GM12878 (cell line): Measurements from ENCODE around the gene UGT3A2. TPM values are rescaled to one million over a fixed set of nuclear protein-coding genes. Genes with fewer than 3 reads are reported as not detected.

ENCODE experiments used
- ATAC-seq: fragments of 200-7000 bp; cut with Tn5 transposase; 3 replicates; pipeline ENCODE4 v1.9.1; 2020; ENCODE audit warnings: mild to moderate bottlenecking, moderate library complexity
- BruUV-seq: library from RNA; stranded (reverse); fragments of 400-500 nt; replicated peaks from 2 replicates; lab custom pipeline; 2021; lab: Mats Ljungman, UMichigan
- CTCF ChIA-PET: fragments of 300-600 bp; sonication (Branson Sonifier 250); formaldehyde crosslinking; extraction: SDS; loops from one replicate; lab custom pipeline; 2021; ENCODE audit warnings: inconsistent platforms; lab: Yijun Ruan, JAX
- POLR2A ChIA-PET: fragments of 350-600 bp; formaldehyde crosslinking; extraction: SDS; loops from one replicate; lab custom pipeline; 2021; ENCODE audit warnings: inconsistent platforms; lab: Charles Lee
- RAD21 ChIA-PET: fragments of 300-600 bp; sonication (Branson Sonifier 250); formaldehyde crosslinking; loops from one replicate; lab custom pipeline; 2023; ENCODE audit warnings: antibody characterized with exemption; ENCODE audit not compliant: unreplicated experiment; lab: Charles Lee
- SMC1A ChIA-PET: fragments of 300-600 bp; sonication (Branson Sonifier 250); formaldehyde crosslinking; loops from one replicate; lab custom pipeline; 2023; ENCODE audit not compliant: unreplicated experiment, uncharacterized antibody; lab: Charles Lee
- DNase-seq: peaks from one replicate; pipeline ENCODE4 v3.0.0-alpha.2; 2011; ENCODE audit warnings: low read depth, low spot score
- FAIRE-seq: peaks from 3 replicates; lab custom pipeline; 2011; peaks lifted over from hg19 to GRCh38; lab: Jason Lieb, UNC
- H2AFZ ChIP-seq: 2 replicates; pipeline ENCODE4 v1.6.0; 2011; ENCODE audit warnings: low read depth, low read length, control low read depth; ENCODE audit not compliant: control insufficient read depth
- H3K27ac ChIP-seq: 2 replicates; pipeline ENCODE4 v1.5.1; 2011; ENCODE audit warnings: control low read depth; ENCODE audit not compliant: control insufficient read depth, insufficient read depth
- H3K27me3 ChIP-seq, 2 experiments: replicated peaks in 1 of 2; 2 replicates each; pipeline versions ENCODE4 v1.6.0 to v1.6.1; 2011; ENCODE audit warnings: low read length in 1 of 2; ENCODE audit not compliant: control insufficient read depth in 2 of 2, insufficient read depth in 2 of 2
- H3K36me3 ChIP-seq, 2 experiments: 2 replicates each; pipeline ENCODE4 v1.5.1; 2011; ENCODE audit warnings: low read length in 1 of 2; ENCODE audit not compliant: control insufficient read depth in 2 of 2, insufficient read depth in 2 of 2
- H3K4me1 ChIP-seq: 2 replicates; pipeline ENCODE4 v1.6.1; 2011; ENCODE audit warnings: mild to moderate bottlenecking, low read length, moderate library complexity, mixed read lengths; ENCODE audit not compliant: control insufficient read depth, insufficient read depth
- H3K4me2 ChIP-seq: 2 replicates; pipeline ENCODE4 v1.6.0; 2011; ENCODE audit warnings: control low read depth; ENCODE audit not compliant: control insufficient read depth, insufficient read depth
- H3K4me3 ChIP-seq: fragments of 200-600 bp; sonication (generic); 2 replicates; pipeline ENCODE4 v1.5.1; 2016
- H3K79me2 ChIP-seq: 2 replicates; pipeline ENCODE4 v1.6.0; 2011; ENCODE audit warnings: low read length; ENCODE audit not compliant: control insufficient read depth, insufficient read depth
- H3K9ac ChIP-seq: 2 replicates; pipeline ENCODE4 v1.8.0; 2011; ENCODE audit warnings: low read length, control low read depth, mixed read lengths; ENCODE audit not compliant: control insufficient read depth, insufficient read depth
- H3K9me3 ChIP-seq: replicated peaks from 3 replicates; pipeline ENCODE4 v1.5.1; 2011; ENCODE audit warnings: mild to moderate bottlenecking, low read length; ENCODE audit not compliant: control insufficient read depth, insufficient read depth
- H4K20me1 ChIP-seq: 2 replicates; pipeline ENCODE4 v1.6.0; 2011; ENCODE audit not compliant: control insufficient read depth, insufficient read depth
- CEBPZ ChIP-seq: fragments of 150-350 bp; IDR thresholded peaks from 2 replicates; pipeline ENCODE4 v1.6.1; 2016; ENCODE audit warnings: low read depth, low read length
- ESRRA ChIP-seq: IDR thresholded peaks from 2 replicates; pipeline ENCODE4 v1.6.1; 2012; ENCODE audit warnings: mild to moderate bottlenecking, low read length, improper control_type of control experiment
- POLR2A ChIP-seq: IDR thresholded peaks from 2 replicates; pipeline ENCODE4 v1.6.1; 2011; ENCODE audit warnings: low read depth, mild to moderate bottlenecking, low read length
- POLR2AphosphoS5 ChIP-seq: IDR thresholded peaks from 2 replicates; pipeline ENCODE4 v1.6.1; 2011; ENCODE audit warnings: mild to moderate bottlenecking, low read length, inconsistent platforms
- RAD21 ChIP-seq: IDR thresholded peaks from 2 replicates; pipeline ENCODE4 v1.6.1; 2011; ENCODE audit warnings: mild to moderate bottlenecking, low read depth, low read length, moderate library complexity; ENCODE audit not compliant: insufficient read depth
- RB1 ChIP-seq: fragments of 450-650 bp; formaldehyde crosslinking; IDR thresholded peaks from 2 replicates; pipeline ENCODE4 v1.6.1; 2017; ENCODE audit warnings: mild to moderate bottlenecking, borderline replicate concordance
- REST ChIP-seq: IDR thresholded peaks from 2 replicates; pipeline ENCODE4 v1.6.1; 2012; ENCODE audit warnings: mild to moderate bottlenecking, low read depth, low read length
- SMC3 ChIP-seq: IDR thresholded peaks from 2 replicates; pipeline ENCODE4 v1.6.1; 2011; ENCODE audit warnings: low read length, improper control_type of control experiment, borderline replicate concordance
- SREBF1 ChIP-seq: IDR thresholded peaks from 2 replicates; pipeline ENCODE4 v1.6.1; 2012; ENCODE audit warnings: mild to moderate bottlenecking, low read length
- TCF3 ChIP-seq: IDR thresholded peaks from 2 replicates; pipeline ENCODE4 v1.6.1; 2012; ENCODE audit warnings: low read depth, mild to moderate bottlenecking, low read length, borderline replicate concordance; ENCODE audit not compliant: insufficient read depth
- ZBED1 ChIP-seq: IDR thresholded peaks from 2 replicates; pipeline ENCODE4 v1.6.1; 2016; ENCODE audit warnings: borderline replicate concordance
- ZNF592 ChIP-seq: fragments of 450-650 bp; IDR thresholded peaks from 2 replicates; pipeline ENCODE4 v1.6.1; 2017; ENCODE audit warnings: mild to moderate bottlenecking, moderate library complexity
- WGBS: methylation state at CpG from one replicate; pipeline ENCODE4 v1.1.6; 2016; ENCODE audit warnings: low lambda C conversion rate; ENCODE audit not compliant: insufficient replicate concordance, insufficient coverage; ENCODE audit errors: missing lambda C conversion rate; 5-methylcytosine and 5-hydroxymethylcytosine counted together
- in situ Hi-C: fragments of 300-500 bp; cut with MboI; formaldehyde crosslinking; loops from 9 replicates; pipeline ENCODE4 v1.14.3; 2018; ENCODE audit warnings: mixed read lengths
- intact Hi-C: fragments of 100-400 bp; cut with micrococcal nuclease; formaldehyde crosslinking; loops from one replicate; pipeline ENCODE4 v1.14.2; 2022; ENCODE audit not compliant: unreplicated experiment
- polyA plus RNA-seq, 11 experiments: library from polyadenylated mRNA; depleted of rRNA in 4 of 11; unstranded in 6 of 11; stranded (reverse) in 5 of 11; fragments of >200 nt; fragmentation: Nextera tagmentation in 4 of 11; fragmentation: Illumina TruSeq in 1 of 11; extraction: Ambion mirVana in 4 of 11; extraction: Trizol in 1 of 11; gene quantifications; 1 replicate in 1 of 11; 2 replicates in 10 of 11; pipeline versions ENCODE4 v1.2.1 to v1.2.3, GENCODE V29; 2011 to 2016; ENCODE audit warnings: inconsistent platforms in 2 of 11, missing spikeins in 2 of 11, low read depth in 1 of 11
- total RNA-seq, 4 experiments: library from RNA; depleted of rRNA in 3 of 4; stranded (reverse); fragments of >200 nt in 3 of 4; fragmentation: Illumina TruSeq in 1 of 4; extraction: Trizol in 1 of 4; gene quantifications; 2 replicates each; pipeline versions ENCODE4 v1.2.1 to v1.2.3, GENCODE V29; 2013 to 2021

The UGT3A2 gene
- total and polyA plus RNA-seq, 10 of the 15 experiments (the other 5 are each of a cell fraction or from before 2014, with no cell fraction given): 0.02 to 0.50 (median 0.09) TPM; not detected in 7

GRCh38 chr5:36006163-36006562, 60.5 kb downstream of the UGT3A2 start:
- Histone ChIP-seq H3K79me2 (no peaks in the 10 kb centered on the region), H2AFZ (no peak overlapping the region), H4K20me1 (no peaks in the 10 kb centered on the region), H3K27ac (no peak overlapping the region), H3K4me2 (no peak overlapping the region), H3K9ac (no peak overlapping the region), H3K36me3 (no peaks in the 10 kb centered on the region), H3K27me3 (no peaks in the 10 kb centered on the region), H3K9me3 (no peaks in the 10 kb centered on the region; the same call in 2 of the 3 replicates), H3K4me1 (no peaks in the 10 kb centered on the region), H3K4me3 (no peak overlapping the region)
- no TSS peak for BruUV-seq
- CTCF ChIA-PET: no interaction called here
- intact Hi-C loops: no loop called here
- in situ Hi-C loops: no loop called here
- 0% methylated on average over 1 of the region's 1 CpG for WGBS
- RAD21 ChIA-PET: interaction anchor here (0.5 kb wide), 1 partner anchor 21 kb away, joined by 4 read pairs; no protein-coding TSS in a partner anchor
- POLR2A ChIA-PET: no interaction called here
- no peak for ATAC-seq
- no peak for FAIRE-seq
- SMC1A ChIA-PET: interaction anchor here (0.6 kb wide), 1 partner anchor 622 kb away, joined by 3 read pairs; no protein-coding TSS in a partner anchor
- no peak for DNase-seq
- TF ChIP-seq RB1 (no peak), SREBF1 (no peak), CEBPZ (no peak), REST (no peak), ESRRA (no peak), POLR2A (no peak), TCF3 (no peak), RAD21 (no peak), ZBED1 (no peak), POLR2AphosphoS5 (no peak), SMC3 (no peak), ZNF592 (no peak)
